ENCODE data around the gene COPG1. TPM values are rescaled to one million over a fixed set of nuclear protein-coding genes. Genes with fewer than 3 reads are reported as not detected.

The COPG1 gene
- total RNA-seq, 1 experiment from 2014 or later: 124 TPM

DNA sequence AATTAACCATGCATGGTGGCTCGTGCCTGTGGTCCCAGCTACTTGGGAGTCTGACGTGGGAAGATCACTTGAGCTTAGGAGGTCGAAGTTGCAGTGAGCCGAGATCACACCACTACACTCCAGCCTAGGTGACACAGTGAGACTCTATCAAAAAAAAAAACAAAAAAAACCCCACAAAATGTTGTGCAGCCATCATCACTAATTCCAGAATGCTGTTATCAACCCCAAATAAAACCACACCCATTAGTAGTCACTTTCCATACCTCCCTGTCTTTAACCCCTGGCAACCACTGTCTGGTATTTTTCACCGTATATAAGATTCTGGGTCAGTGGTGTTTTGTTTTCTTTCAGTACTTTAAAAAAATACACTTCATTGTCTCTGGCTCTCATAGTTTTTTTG, 45.9 kb downstream of the COPG1 start:
- no peak for TF ChIP-seq EZH2 (IDR thresholded peaks at IDR 0.05; ENCODE audit: low read length, unreplicated experiment)
- TF ChIP-seq EZH2phosphoT487 (IDR thresholded peaks at IDR 0.05; ENCODE audit: borderline replicate concordance, low read length): no peak
- TF ChIP-seq, protein P1, sequence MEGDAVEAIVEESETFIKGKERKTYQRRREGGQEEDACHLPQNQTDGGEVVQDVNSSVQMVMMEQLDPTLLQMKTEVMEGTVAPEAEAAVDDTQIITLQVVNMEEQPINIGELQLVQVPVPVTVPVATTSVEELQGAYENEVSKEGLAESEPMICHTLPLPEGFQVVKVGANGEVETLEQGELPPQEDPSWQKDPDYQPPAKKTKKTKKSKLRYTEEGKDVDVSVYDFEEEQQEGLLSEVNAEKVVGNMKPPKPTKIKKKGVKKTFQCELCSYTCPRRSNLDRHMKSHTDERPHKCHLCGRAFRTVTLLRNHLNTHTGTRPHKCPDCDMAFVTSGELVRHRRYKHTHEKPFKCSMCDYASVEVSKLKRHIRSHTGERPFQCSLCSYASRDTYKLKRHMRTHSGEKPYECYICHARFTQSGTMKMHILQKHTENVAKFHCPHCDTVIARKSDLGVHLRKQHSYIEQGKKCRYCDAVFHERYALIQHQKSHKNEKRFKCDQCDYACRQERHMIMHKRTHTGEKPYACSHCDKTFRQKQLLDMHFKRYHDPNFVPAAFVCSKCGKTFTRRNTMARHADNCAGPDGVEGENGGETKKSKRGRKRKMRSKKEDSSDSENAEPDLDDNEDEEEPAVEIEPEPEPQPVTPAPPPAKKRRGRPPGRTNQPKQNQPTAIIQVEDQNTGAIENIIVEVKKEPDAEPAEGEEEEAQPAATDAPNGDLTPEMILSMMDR (conservative IDR thresholded peaks at IDR 0.05; ENCODE audit: low read depth, low read length): no peak
- Histone ChIP-seq H3K9ac (ENCODE audit: low read length) (no peak overlapping the region), H3K79me2 (ENCODE audit: low read length) (no peaks in the 10 kb centered on the region), H3K27ac (ENCODE audit: low read length) (no peak overlapping the region), H2AFZ (ENCODE audit: low read length) (no peak overlapping the region), H3K27me3 (ENCODE audit: low read length) (no peaks in the 10 kb centered on the region), H3F3A (ENCODE audit: low read length, unreplicated experiment) (no peaks in the 10 kb centered on the region), H3K9me3 (ENCODE audit: low read length) (no peaks in the 10 kb centered on the region), H3K36me3 (ENCODE audit: low read depth, low read length) (no peaks in the 10 kb centered on the region; the same call in 1 of the 2 replicates), H4K20me1 (ENCODE audit: low read length) (no peaks in the 10 kb centered on the region), H3K4me1 (ENCODE audit: insufficient read depth, low read length) (no peaks in the 10 kb centered on the region), H3K4me3 (ENCODE audit: low read length) (no peak overlapping the region), H3K9me2 (replicated peaks; ENCODE audit: low read length) (no peaks in the 10 kb centered on the region), H3K4me2 (ENCODE audit: low read length) (no peak overlapping the region)
- ChIA-PET CTCF (no interaction called here), POLR2A (ENCODE audit: unreplicated experiment) (no interaction called here)
- intact Hi-C loops (cut with micrococcal nuclease): no loop called here
- no TSS peak for BruUV-seq (replicated peaks)
- DNase-seq: no peak
- ATAC-seq: no peak

DNA sequence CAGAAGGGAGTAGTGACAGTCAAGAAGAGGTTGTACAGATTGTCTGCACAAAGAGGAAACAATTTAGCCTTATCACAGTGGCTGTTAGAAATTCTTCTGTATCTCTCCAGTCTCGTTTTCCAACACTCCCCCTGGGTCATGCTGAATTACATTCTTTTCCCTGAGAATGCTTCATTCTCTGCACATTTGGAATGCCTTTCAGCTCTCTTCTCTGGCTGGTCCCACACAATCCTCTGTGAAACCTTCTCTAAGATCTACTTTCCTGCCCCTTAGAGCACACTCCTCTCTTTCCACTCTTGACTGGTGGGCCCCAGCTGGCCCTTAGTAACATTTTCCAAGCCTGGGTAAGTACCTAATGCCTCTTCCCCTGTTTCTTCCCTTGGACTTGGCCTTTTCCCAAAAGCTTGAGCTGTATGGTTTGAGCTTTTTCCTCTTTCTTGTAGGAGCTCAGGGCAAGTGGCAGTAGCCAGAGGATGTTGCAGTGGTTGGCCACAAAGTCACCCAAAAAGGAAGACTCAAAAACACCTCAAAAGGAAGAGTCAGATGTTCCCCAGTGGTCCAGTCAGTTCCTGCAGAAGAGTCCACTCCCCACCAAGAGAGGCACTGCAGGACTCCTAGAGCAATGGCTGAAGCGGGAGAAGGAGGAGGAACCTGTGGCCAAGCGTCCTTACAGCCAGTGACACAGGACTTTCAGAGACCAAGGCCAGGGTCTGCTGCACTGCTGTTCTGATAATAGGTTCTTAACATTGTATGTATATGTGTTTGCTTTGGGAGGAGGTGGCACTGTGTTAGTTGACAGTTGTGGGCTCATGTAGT, 54.9 kb downstream of the COPG1 start:
- Histone ChIP-seq H3K9ac (ENCODE audit: low read length) (no peak overlapping the region), H3K79me2 (ENCODE audit: low read length) (no peaks in the 10 kb centered on the region), H3K36me3 (ENCODE audit: low read depth, low read length) (no peaks in the 10 kb centered on the region; the same call in 1 of the 2 replicates), H3K4me2 (ENCODE audit: low read length) (no peak overlapping the region), H2AFZ (ENCODE audit: low read length) (no peak overlapping the region), H4K20me1 (ENCODE audit: low read length) (no peaks in the 10 kb centered on the region), H3K27ac (ENCODE audit: low read length) (no peak overlapping the region), H3K4me1 (ENCODE audit: insufficient read depth, low read length) (no peaks in the 10 kb centered on the region), H3F3A (ENCODE audit: low read length, unreplicated experiment) (no peaks in the 10 kb centered on the region), H3K27me3 (ENCODE audit: low read length) (no peaks in the 10 kb centered on the region), H3K9me3 (ENCODE audit: low read length) (no peaks in the 10 kb centered on the region), H3K4me3 (ENCODE audit: low read length) (no peak overlapping the region), H3K9me2 (replicated peaks; ENCODE audit: low read length) (no peaks in the 10 kb centered on the region)
- ATAC-seq (no peak), DNase-seq (no peak)
- CTCF ChIA-PET: no interaction called here
- POLR2A ChIA-PET (ENCODE audit: unreplicated experiment): no interaction called here
- no peak for TF ChIP-seq EZH2 (IDR thresholded peaks at IDR 0.05; ENCODE audit: low read length, unreplicated experiment)
- TF ChIP-seq, protein P1 (conservative IDR thresholded peaks at IDR 0.05; ENCODE audit: low read depth, low read length): no peak
- no peak for TF ChIP-seq EZH2phosphoT487 (IDR thresholded peaks at IDR 0.05; ENCODE audit: borderline replicate concordance, low read length)
- intact Hi-C loops (cut with micrococcal nuclease): no loop called here
- BruUV-seq (replicated peaks): TSS peak; percentile 63

DNA sequence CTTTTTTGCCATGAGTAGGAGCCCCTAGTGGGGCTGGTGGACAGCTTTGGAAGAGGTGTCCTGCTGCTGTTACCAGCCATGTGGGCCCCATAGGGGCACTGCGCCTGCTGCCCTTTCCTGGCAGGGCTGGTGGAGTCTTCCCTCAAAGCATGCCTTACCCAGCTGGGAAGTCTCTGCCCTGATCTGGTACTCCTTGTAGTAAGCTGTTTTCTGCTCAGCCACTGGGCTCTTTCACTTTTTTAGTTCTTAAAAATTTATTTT, 55.5 kb downstream of the COPG1 start:
- Histone ChIP-seq H2AFZ (ENCODE audit: low read length) (no peak overlapping the region), H3K4me1 (ENCODE audit: insufficient read depth, low read length) (peaks cover 2% of the 10 kb centered on the region), H3K36me3 (ENCODE audit: low read depth, low read length) (no peaks in the 10 kb centered on the region; the same call in 1 of the 2 replicates), H3K79me2 (ENCODE audit: low read length) (no peaks in the 10 kb centered on the region), H3F3A (ENCODE audit: low read length, unreplicated experiment) (no peaks in the 10 kb centered on the region), H3K4me3 (ENCODE audit: low read length) (no peak overlapping the region), H3K27me3 (ENCODE audit: low read length) (no peaks in the 10 kb centered on the region), H3K27ac (ENCODE audit: low read length) (no peak overlapping the region), H3K9me3 (ENCODE audit: low read length) (no peaks in the 10 kb centered on the region), H3K9me2 (replicated peaks; ENCODE audit: low read length) (no peaks in the 10 kb centered on the region), H3K9ac (ENCODE audit: low read length) (no peak overlapping the region), H3K4me2 (ENCODE audit: low read length) (no peak overlapping the region), H4K20me1 (ENCODE audit: low read length) (no peaks in the 10 kb centered on the region)
- DNase-seq (no peak), ATAC-seq (no peak)
- BruUV-seq (replicated peaks): no TSS peak
- intact Hi-C loops (cut with micrococcal nuclease): no loop called here
- TF ChIP-seq, protein P1 (conservative IDR thresholded peaks at IDR 0.05; ENCODE audit: low read depth, low read length): no peak
- TF ChIP-seq EZH2 (IDR thresholded peaks at IDR 0.05; ENCODE audit: low read length, unreplicated experiment) (no peak), EZH2phosphoT487 (IDR thresholded peaks at IDR 0.05; ENCODE audit: borderline replicate concordance, low read length) (no peak)
- ChIA-PET CTCF (no interaction called here), POLR2A (ENCODE audit: unreplicated experiment) (no interaction called here)
